ENCODE results near the gene GATA3. TPM values are rescaled to one million over a fixed set of nuclear protein-coding genes. Genes with fewer than 3 reads are reported as not detected.

Gene GATA3
- total and polyA plus RNA-seq, 2 of the 8 experiments (the other 6 are each of a cell fraction or from before 2014, with no cell fraction given) = 0.02 to 0.43 TPM

DNA sequence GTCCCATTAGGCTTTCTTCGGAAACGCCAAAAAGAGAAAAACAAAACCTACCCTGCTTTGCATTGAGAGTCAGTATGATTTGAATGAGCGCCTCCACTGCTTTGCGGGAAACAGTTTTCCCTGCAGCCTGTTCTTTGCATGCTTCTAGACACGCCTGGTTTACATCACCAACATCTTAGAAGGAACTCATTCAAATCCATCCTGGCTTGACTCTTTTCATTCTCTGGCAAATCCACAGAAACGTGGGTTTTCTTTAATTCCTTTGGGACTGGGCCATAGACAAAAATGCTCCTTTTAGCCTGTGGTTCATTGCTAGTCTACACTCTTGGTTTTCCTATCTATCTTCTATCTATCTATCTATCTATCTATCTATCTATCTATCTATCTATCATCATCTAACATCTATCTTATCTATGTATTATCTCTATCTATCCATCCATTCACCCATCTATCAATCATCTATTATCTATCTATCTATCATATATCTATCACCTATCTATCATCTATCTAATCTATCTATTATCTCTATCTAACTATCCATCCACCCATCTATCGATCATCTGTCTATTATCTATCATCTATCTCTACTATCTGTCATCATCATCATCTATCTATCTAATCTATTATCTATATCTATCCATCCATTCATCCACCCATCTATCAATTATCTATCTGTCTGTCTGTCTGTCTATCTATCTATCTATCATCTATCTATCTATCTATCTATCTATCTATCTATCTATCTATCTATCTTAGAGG, 68.3 kb downstream of the GATA3 start (continued):
- TF ChIP-seq, protein P1, sequence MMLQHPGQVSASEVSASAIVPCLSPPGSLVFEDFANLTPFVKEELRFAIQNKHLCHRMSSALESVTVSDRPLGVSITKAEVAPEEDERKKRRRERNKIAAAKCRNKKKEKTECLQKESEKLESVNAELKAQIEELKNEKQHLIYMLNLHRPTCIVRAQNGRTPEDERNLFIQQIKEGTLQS (IDR thresholded peaks at IDR 0.05; ENCODE audit: insufficient read depth, low read depth, low read length) = no peak
- TF ChIP-seq TCF12 (IDR thresholded peaks at IDR 0.05; ENCODE audit: low read depth, low read length) (no peak), CEBPB (IDR thresholded peaks at IDR 0.05; ENCODE audit: low read depth, low read length) (no peak), RFX5 (IDR thresholded peaks at IDR 0.05; ENCODE audit: borderline replicate concordance, low read depth, low read length) (no peak)

All from H1 (cell line).